Breast epithelium (tissue), 4 donors: Measurements from ENCODE around the gene ZDBF2. TPM values are rescaled to one million over a fixed set of nuclear protein-coding genes. Genes with fewer than 3 reads are reported as not detected.

Experiments used
- DNase-seq, 2 donors: peaks; one replicate each; pipeline ENCODE4 v3.0.0-alpha.2; 2019; ENCODE audit warnings: low spot score in 2 of 2
- H3K27ac ChIP-seq, 2 donors: fragments of 200-600 bp; sonication (generic) in 1 of 2; one replicate each; pipeline ENCODE4 v1.5.1; 2016 to 2019; ENCODE audit warnings: mild to moderate bottlenecking in 1 of 2
- H3K27me3 ChIP-seq, 2 donors: fragments of 200-600 bp; sonication (generic) in 1 of 2; one replicate each; pipeline versions ENCODE4 v1.5.1 to v1.6.0; 2017 to 2019; ENCODE audit warnings: control low read depth in 1 of 2, mild to moderate bottlenecking in 1 of 2
- H3K36me3 ChIP-seq: fragments of 200-600 bp; one replicate; pipeline ENCODE4 v1.5.1; 2019
- H3K4me1 ChIP-seq, 2 donors: fragments of 200-600 bp; sonication (generic); one replicate each; pipeline ENCODE4 v1.5.1; 2016 to 2019; ENCODE audit warnings: control low read depth in 1 of 2
- H3K4me3 ChIP-seq, 3 donors: fragments of 200-600 bp; sonication (generic); 1 replicate in 2 of 3; 2 replicates in 1 of 3; pipeline ENCODE4 v1.5.1; 2016 to 2019; ENCODE audit warnings: mild to moderate bottlenecking in 3 of 3, moderate library complexity in 2 of 3
- H3K9me3 ChIP-seq, 2 donors: fragments of 200-600 bp; sonication (generic) in 1 of 2; one replicate each; pipeline ENCODE4 v1.5.1; 2016 to 2019; ENCODE audit warnings: control low read depth in 1 of 2
- CTCF ChIP-seq, 3 donors: fragments of 450-650 bp; IDR thresholded peaks; one replicate each; pipeline ENCODE4 v1.5.1; 2016 to 2017; ENCODE audit warnings: antibody characterized with exemption in 3 of 3, mild to moderate bottlenecking in 3 of 3, moderate library complexity in 3 of 3
- POLR2A ChIP-seq: fragments of 450-650 bp; IDR thresholded peaks from one replicate; pipeline ENCODE4 v1.6.1; 2016; ENCODE audit warnings: antibody characterized with exemption, mild to moderate bottlenecking, moderate library complexity
- POLR2AphosphoS5 ChIP-seq, 3 donors: sonication (generic); formaldehyde crosslinking; IDR thresholded peaks; one replicate each; pipeline ENCODE4 v1.6.1; 2017; ENCODE audit warnings: antibody characterized with exemption in 3 of 3
- intact Hi-C: fragments of 100-400 bp; cut with DNase I; formaldehyde crosslinking; loops from one replicate; pipeline ENCODE4 v1.15.1; 2023; ENCODE audit warnings: low total_unique reads
- total RNA-seq, 3 donors: library from RNA; depleted of rRNA; stranded (reverse); fragments of >200 nt; gene quantifications; one replicate each; pipeline ENCODE4 v1.1.0, GENCODE V29; 2016

Gene ZDBF2
- total RNA-seq, 3 donors from 2014 or later: 7.2 to 14.9 (median 10.2) TPM

- Histone ChIP-seq H3K27ac (no peak overlapping the region), H3K9me3 (no peaks in the 10 kb centered on the region), H3K4me3 (no peak overlapping the region), H3K36me3 (no peaks in the 10 kb centered on the region), H3K27me3 (peaks cover 0 to 34% of the 10 kb centered on the region in 2 donors), H3K4me1 (no peaks in the 10 kb centered on the region)
- intact Hi-C loops: no loop called here
- TF ChIP-seq POLR2AphosphoS5 (IDR thresholded peaks at IDR 0.05) (no peak), CTCF (IDR thresholded peaks at IDR 0.05) (no peak), POLR2A (no peak)
- no peak for DNase-seq
Observed at GRCh38 chr2:206271065-206271464, 3.4 kb upstream of the ZDBF2 start.

GRCh38 chr2:206273905-206274304 lies 558 bp upstream of the ZDBF2 start:
- H3K4me1 ChIP-seq: no peaks in the 10 kb centered on the region
- no peaks in the 10 kb centered on the region for H3K36me3 ChIP-seq
- no peak overlapping the region for H3K27ac ChIP-seq
- H3K9me3 ChIP-seq: no peaks in the 10 kb centered on the region
- intact Hi-C loops: no loop called here
- H3K4me3 ChIP-seq: peak overlapping the region; percentile 62 to 87 (median 69)
- no peak for DNase-seq
- peaks cover 0 to 32% of the 10 kb centered on the region in 2 donors for H3K27me3 ChIP-seq
- TF ChIP-seq POLR2A (no peak), POLR2AphosphoS5 (IDR thresholded peaks at IDR 0.05) (no peak), CTCF (IDR thresholded peaks at IDR 0.05) (no peak)

GRCh38 chr2:206275312-206276055 lies 1.0 kb downstream of the ZDBF2 start:
- intact Hi-C loops: no loop called here
- Histone ChIP-seq H3K4me3 (peak overlapping the region; percentile 62 to 87 (median 69)), H3K27ac (peak overlapping the region; percentile 71 to 83), H3K27me3 (peaks cover 0 to 32% of the 10 kb centered on the region in 2 donors), H3K36me3 (no peaks in the 10 kb centered on the region), H3K4me1 (no peaks in the 10 kb centered on the region), H3K9me3 (no peaks in the 10 kb centered on the region)
- no peak for DNase-seq
- TF ChIP-seq CTCF (IDR thresholded peaks at IDR 0.05) (no peak), POLR2A (no peak), POLR2AphosphoS5 (IDR thresholded peaks at IDR 0.05) (no peak)

- peak overlapping the region in 2 of 3 donors; percentile 69 to 87 for H3K4me3 ChIP-seq
Observed at GRCh38 chr2:206276169-206276942, 1.9 kb downstream of the ZDBF2 start.

More at GRCh38 chr2:206276169-206276942, 1.9 kb downstream of the ZDBF2 start:
- H3K4me1 ChIP-seq: no peaks in the 10 kb centered on the region
- H3K36me3 ChIP-seq: no peaks in the 10 kb centered on the region
- H3K27me3 ChIP-seq: peaks cover 0 to 23% of the 10 kb centered on the region in 2 donors
- DNase-seq: no peak
- TF ChIP-seq POLR2AphosphoS5 (IDR thresholded peaks at IDR 0.05): no peak
- TF ChIP-seq CTCF (IDR thresholded peaks at IDR 0.05): no peak
- TF ChIP-seq POLR2A: no peak
- H3K9me3 ChIP-seq: no peaks in the 10 kb centered on the region
- no peak overlapping the region for H3K27ac ChIP-seq
- intact Hi-C loops: no loop called here
